ENCODE measurements around the gene RPA3. TPM values are rescaled to one million over a fixed set of nuclear protein-coding genes. Genes with fewer than 3 reads are reported as not detected.

Gene RPA3
- total and polyA plus RNA-seq, 2 donors from 2014 or later, result 33.7 to 59.4 TPM

DNA sequence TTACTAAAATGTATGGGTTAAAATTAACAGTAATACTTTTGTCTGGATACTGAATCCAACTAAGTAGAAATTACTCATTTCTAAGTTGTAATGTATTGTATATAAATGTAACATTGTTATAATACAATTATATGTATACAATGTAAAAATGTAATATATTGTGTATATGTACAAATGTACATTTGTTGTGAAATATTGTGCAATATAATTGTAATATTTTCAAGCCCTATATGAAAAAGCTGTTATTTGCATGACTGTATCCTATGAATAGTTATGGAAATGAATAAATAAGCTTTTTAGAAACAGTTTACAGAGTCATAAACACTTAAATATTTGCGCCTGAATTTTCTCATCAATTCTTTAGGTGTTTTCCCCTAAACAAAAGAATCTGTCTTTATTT lies 98.2 kb downstream of the RPA3 start:
- no peak overlapping the region for H3K4me3 ChIP-seq (ENCODE audit: low read length in 3 of 3)
- intact Hi-C loops (cut with DNase I), result no loop called here
- no peaks in the 10 kb centered on the region for H3K9me3 ChIP-seq (ENCODE audit: control insufficient read depth in 2 of 3, insufficient read depth in 1 of 3, low read length in 3 of 3)
- no peaks in the 10 kb centered on the region for H3K27me3 ChIP-seq (ENCODE audit: control insufficient read depth, insufficient read depth, low read length)
- no peaks in the 10 kb centered on the region for H3K4me1 ChIP-seq (ENCODE audit: control insufficient read depth in 2 of 3, insufficient read depth in 2 of 3, low read depth in 1 of 3, low read length in 3 of 3)
- no peak overlapping the region for H3K27ac ChIP-seq (ENCODE audit: low read depth in 2 of 2, low read length in 2 of 2)
- TF ChIP-seq, protein P1, sequence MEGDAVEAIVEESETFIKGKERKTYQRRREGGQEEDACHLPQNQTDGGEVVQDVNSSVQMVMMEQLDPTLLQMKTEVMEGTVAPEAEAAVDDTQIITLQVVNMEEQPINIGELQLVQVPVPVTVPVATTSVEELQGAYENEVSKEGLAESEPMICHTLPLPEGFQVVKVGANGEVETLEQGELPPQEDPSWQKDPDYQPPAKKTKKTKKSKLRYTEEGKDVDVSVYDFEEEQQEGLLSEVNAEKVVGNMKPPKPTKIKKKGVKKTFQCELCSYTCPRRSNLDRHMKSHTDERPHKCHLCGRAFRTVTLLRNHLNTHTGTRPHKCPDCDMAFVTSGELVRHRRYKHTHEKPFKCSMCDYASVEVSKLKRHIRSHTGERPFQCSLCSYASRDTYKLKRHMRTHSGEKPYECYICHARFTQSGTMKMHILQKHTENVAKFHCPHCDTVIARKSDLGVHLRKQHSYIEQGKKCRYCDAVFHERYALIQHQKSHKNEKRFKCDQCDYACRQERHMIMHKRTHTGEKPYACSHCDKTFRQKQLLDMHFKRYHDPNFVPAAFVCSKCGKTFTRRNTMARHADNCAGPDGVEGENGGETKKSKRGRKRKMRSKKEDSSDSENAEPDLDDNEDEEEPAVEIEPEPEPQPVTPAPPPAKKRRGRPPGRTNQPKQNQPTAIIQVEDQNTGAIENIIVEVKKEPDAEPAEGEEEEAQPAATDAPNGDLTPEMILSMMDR (IDR thresholded peaks at IDR 0.05; ENCODE audit: borderline replicate concordance, extremely low read depth, insufficient read depth), result no peak
- H3K36me3 ChIP-seq (ENCODE audit: control insufficient read depth in 2 of 3, insufficient read depth in 3 of 3, low read length in 3 of 3), result no peaks in the 10 kb centered on the region
- DNase-seq (no peak), FAIRE-seq (no peak)
- H3K9ac ChIP-seq (ENCODE audit: low read length in 3 of 3), result no peak overlapping the region

DNA sequence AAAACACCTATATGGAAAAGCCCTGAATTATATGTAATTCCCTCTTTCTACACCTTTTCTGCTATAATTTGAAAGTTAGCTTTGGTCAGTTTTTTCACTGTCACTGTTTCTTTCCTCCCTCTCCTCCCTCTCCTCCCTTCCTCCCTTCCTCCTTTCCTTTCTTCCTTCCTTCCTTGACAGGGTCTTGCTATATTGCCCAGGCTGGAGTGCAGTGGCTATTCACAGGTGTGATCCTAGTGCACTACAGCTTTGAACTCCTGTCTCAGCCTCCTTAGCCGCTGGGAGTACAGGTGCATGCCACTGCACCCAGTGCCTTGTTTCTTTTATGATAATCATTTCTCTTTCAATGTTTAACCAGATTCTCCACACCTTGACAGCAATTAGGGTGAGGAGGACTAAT lies 100.0 kb downstream of the RPA3 start:
- FAIRE-seq, result no peak
- no peaks in the 10 kb centered on the region for H3K36me3 ChIP-seq (ENCODE audit: control insufficient read depth in 2 of 3, insufficient read depth in 3 of 3, low read length in 3 of 3)
- H3K9me3 ChIP-seq (ENCODE audit: control insufficient read depth in 2 of 3, insufficient read depth in 1 of 3, low read length in 3 of 3), result no peaks in the 10 kb centered on the region
- H3K9ac ChIP-seq (ENCODE audit: low read length in 3 of 3), result no peak overlapping the region
- H3K27ac ChIP-seq (ENCODE audit: low read depth in 2 of 2, low read length in 2 of 2), result no peak overlapping the region
- intact Hi-C loops (cut with DNase I), result no loop called here
- TF ChIP-seq, protein P1 (IDR thresholded peaks at IDR 0.05; ENCODE audit: borderline replicate concordance, extremely low read depth, insufficient read depth), result no peak
- no peaks in the 10 kb centered on the region for H3K27me3 ChIP-seq (ENCODE audit: control insufficient read depth, insufficient read depth, low read length)
- no peaks in the 10 kb centered on the region for H3K4me1 ChIP-seq (ENCODE audit: control insufficient read depth in 2 of 3, insufficient read depth in 2 of 3, low read depth in 1 of 3, low read length in 3 of 3)
- DNase-seq, result no peak
- H3K4me3 ChIP-seq (ENCODE audit: low read length in 3 of 3), result no peak overlapping the region

DNA sequence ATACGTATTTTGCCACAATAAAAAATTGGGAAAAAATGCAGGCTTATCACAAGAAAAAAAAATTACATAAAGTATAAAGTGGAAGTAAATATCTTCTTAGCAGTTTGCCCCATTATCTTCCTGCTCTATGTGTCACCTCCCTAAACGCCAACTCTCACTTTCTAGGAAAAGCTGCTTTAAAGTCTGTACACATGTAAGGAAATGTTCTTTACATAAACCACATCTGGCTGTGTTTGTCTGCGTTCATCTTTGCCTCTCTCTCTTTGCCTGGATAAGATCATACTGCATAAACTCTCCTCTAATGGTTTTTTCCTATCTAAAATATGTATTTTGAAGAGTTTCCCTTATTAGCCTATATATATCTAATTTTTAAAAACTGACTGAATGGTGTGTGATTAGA lies 100.9 kb downstream of the RPA3 start:
- Histone ChIP-seq H3K9ac (ENCODE audit: low read length in 3 of 3) (no peak overlapping the region), H3K27ac (ENCODE audit: low read depth in 2 of 2, low read length in 2 of 2) (no peak overlapping the region), H3K9me3 (ENCODE audit: control insufficient read depth in 2 of 3, insufficient read depth in 1 of 3, low read length in 3 of 3) (no peaks in the 10 kb centered on the region), H3K4me1 (ENCODE audit: control insufficient read depth in 2 of 3, insufficient read depth in 2 of 3, low read depth in 1 of 3, low read length in 3 of 3) (no peaks in the 10 kb centered on the region), H3K27me3 (ENCODE audit: control insufficient read depth, insufficient read depth, low read length) (no peaks in the 10 kb centered on the region), H3K36me3 (ENCODE audit: control insufficient read depth in 2 of 3, insufficient read depth in 3 of 3, low read length in 3 of 3) (no peaks in the 10 kb centered on the region), H3K4me3 (ENCODE audit: low read length in 3 of 3) (no peak overlapping the region)
- FAIRE-seq, result no peak
- TF ChIP-seq, protein P1 (IDR thresholded peaks at IDR 0.05; ENCODE audit: borderline replicate concordance, extremely low read depth, insufficient read depth), result no peak
- no peak for DNase-seq
- intact Hi-C loops (cut with DNase I), result no loop called here

DNA sequence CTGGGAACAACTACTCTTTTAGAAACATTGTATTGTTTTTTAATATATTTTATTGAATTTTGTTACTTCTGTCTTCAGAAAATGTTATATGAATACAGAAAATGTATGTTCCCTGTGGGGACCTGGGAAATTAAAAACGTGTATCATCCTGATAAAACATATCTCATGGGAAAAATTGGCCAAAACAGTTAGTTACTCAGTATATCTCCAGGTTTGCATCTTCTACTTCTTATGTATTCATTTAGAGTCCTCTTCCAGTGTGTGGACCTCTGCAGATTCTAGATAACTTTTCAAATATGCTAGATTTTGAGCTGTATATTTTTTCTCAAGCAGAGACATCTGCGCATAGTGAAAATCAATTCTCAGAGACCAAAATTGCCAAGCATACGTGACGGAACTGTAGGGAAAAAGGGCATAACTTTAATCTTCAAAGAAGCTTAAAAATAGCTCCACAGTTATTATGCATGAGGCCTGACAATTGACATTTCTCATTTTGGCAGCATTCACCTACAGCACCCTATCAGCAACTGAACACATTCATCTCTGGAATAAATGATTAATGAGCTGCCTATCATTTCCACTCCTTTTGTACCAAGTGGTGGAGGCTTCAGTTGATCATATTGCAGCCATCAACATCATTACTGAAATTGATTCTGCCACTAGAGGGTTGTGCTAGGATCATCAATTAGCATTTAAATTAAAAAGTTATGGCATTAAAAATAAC lies 104.2 kb downstream of the RPA3 start:
- Histone ChIP-seq H3K4me1 (ENCODE audit: control insufficient read depth in 2 of 3, insufficient read depth in 2 of 3, low read depth in 1 of 3, low read length in 3 of 3) (no peaks in the 10 kb centered on the region), H3K9ac (ENCODE audit: low read length in 3 of 3) (no peak overlapping the region), H3K27me3 (ENCODE audit: control insufficient read depth, insufficient read depth, low read length) (no peaks in the 10 kb centered on the region), H3K4me3 (ENCODE audit: low read length in 3 of 3) (no peak overlapping the region), H3K36me3 (ENCODE audit: control insufficient read depth in 2 of 3, insufficient read depth in 3 of 3, low read length in 3 of 3) (no peaks in the 10 kb centered on the region), H3K9me3 (ENCODE audit: control insufficient read depth in 2 of 3, insufficient read depth in 1 of 3, low read length in 3 of 3) (no peaks in the 10 kb centered on the region), H3K27ac (ENCODE audit: low read depth in 2 of 2, low read length in 2 of 2) (no peak overlapping the region)
- DNase-seq (no peak), FAIRE-seq (no peak)
- TF ChIP-seq, protein P1 (IDR thresholded peaks at IDR 0.05; ENCODE audit: borderline replicate concordance, extremely low read depth, insufficient read depth), result no peak
- intact Hi-C loops (cut with DNase I), result no loop called here

Data from kidney (tissue), 14 donors.